ENCODE results near the gene EIF5A.

- TF ChIP-seq, protein P1, sequence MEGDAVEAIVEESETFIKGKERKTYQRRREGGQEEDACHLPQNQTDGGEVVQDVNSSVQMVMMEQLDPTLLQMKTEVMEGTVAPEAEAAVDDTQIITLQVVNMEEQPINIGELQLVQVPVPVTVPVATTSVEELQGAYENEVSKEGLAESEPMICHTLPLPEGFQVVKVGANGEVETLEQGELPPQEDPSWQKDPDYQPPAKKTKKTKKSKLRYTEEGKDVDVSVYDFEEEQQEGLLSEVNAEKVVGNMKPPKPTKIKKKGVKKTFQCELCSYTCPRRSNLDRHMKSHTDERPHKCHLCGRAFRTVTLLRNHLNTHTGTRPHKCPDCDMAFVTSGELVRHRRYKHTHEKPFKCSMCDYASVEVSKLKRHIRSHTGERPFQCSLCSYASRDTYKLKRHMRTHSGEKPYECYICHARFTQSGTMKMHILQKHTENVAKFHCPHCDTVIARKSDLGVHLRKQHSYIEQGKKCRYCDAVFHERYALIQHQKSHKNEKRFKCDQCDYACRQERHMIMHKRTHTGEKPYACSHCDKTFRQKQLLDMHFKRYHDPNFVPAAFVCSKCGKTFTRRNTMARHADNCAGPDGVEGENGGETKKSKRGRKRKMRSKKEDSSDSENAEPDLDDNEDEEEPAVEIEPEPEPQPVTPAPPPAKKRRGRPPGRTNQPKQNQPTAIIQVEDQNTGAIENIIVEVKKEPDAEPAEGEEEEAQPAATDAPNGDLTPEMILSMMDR (IDR thresholded peaks at IDR 0.05; ENCODE audit: control extremely low read depth in 1 of 3, insufficient read depth in 1 of 3, low read depth in 1 of 3, low read length in 3 of 3): no peak
- TF ChIP-seq MAX (IDR thresholded peaks at IDR 0.05): no peak
- no peak for TF ChIP-seq SRF (IDR thresholded peaks at IDR 0.05; ENCODE audit: low read depth, low read length)
- no peak for TF ChIP-seq ATF2 (IDR thresholded peaks at IDR 0.05; ENCODE audit: low read length)
- no peak for TF ChIP-seq FOSL1 (IDR thresholded peaks at IDR 0.05; ENCODE audit: insufficient read depth, low read depth, low read length)
Observed at GRCh38 chr17:7289256-7290032, 18.0 kb upstream of the EIF5A start.

All from H1 (cell line).